GM12873 (cell line): ENCODE data around the gene MRPL9.

Experiments
- TF ChIP-seq, protein P1 (sequence below): IDR thresholded peaks from 2 replicates; pipeline ENCODE4 v1.5.1; 2012; ENCODE audit warnings: low read depth, mild to moderate bottlenecking, moderate library complexity, low read length, control low read depth; ENCODE audit not compliant: insufficient read depth; ENCODE audit errors: missing control alignments

MRPL9 gene

DNA sequence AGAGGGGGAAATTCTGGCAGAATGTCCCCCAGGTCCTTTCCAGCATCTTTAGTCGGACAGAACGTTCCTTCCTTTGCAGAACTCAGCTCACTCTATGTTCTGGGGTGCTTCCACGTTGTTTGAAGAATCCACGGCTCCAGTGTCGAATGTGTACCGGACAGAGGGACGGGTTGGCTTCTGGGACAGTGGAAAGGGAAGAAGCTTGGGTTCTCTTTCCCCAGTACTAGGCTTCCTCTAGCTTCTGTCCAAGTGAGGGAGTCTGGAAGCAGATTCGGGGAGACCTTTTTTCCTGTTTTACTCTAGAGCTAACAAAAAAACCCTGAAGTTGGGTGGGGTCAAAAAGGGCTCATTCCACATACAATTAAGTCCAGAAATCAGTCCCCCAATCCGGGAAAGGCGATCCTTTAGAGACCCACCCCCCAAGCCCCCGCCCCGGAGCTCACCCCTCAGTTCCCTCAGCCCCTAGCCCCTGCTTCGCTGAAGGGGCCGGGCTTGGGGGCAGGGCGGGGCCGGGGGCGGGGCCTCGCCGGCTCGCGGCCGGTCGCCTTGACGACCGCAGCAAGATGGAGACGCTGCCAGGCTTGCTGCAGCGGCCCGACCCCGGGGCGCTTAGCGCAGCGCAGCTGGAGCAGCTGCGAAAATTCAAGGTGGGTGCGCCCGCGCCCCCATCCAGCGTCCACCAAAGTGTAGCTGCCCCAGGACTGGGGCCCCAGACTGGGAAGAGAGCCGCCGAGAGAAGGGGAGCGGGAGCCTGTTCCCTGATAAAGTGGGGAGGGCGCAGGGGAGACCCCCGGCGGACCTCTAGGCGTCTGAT is 42.1 kb downstream of the MRPL9 start, which contains the start of gene RIIAD1:
RIIAD1 (plus strand) TSS at position 549 of the 814 bp plus-strand sequence; CDS start at position 564, 15 bp downstream.
- TF ChIP-seq, protein P1, sequence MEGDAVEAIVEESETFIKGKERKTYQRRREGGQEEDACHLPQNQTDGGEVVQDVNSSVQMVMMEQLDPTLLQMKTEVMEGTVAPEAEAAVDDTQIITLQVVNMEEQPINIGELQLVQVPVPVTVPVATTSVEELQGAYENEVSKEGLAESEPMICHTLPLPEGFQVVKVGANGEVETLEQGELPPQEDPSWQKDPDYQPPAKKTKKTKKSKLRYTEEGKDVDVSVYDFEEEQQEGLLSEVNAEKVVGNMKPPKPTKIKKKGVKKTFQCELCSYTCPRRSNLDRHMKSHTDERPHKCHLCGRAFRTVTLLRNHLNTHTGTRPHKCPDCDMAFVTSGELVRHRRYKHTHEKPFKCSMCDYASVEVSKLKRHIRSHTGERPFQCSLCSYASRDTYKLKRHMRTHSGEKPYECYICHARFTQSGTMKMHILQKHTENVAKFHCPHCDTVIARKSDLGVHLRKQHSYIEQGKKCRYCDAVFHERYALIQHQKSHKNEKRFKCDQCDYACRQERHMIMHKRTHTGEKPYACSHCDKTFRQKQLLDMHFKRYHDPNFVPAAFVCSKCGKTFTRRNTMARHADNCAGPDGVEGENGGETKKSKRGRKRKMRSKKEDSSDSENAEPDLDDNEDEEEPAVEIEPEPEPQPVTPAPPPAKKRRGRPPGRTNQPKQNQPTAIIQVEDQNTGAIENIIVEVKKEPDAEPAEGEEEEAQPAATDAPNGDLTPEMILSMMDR = no peak

DNA sequence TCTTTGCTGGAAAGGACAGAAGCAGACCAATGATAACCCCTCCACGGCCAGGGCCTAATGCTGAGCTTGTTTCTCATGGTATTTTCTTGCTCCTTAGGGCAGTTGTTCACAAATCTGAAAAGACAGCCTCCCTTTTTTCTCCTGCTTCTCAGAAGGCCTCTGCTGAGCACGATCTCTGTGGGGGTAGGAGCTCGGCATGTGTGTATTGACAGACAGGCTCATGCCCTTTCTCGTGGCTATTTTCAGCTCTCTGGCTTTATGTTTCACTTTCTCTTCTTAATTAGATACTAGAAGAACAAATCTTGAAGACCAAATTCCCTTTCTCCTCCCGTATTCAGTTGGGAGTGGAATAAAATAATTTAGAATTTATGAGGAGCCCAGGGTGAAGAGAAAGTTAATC is 42.7 kb downstream of the MRPL9 start:
- TF ChIP-seq, protein P1 = no peak

DNA sequence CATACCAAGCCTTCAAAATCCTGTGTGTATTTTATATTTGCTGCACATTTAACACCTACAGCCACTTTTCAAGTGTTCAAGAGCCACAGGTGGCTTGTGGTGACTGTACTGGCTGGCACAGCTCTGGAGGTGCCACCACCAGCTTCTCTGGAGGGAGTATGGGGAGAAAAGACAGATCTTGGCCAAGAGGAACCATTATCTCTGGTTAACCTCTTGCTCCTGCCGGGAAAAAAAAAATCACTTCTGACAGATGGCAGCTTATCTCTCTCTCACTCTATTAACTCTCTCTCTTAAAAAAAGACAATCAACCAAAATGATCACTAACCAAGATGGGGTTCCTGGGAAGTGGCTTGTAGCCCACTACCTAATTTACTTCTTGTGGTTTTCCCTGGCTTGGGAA is 43.2 kb downstream of the MRPL9 start:
- TF ChIP-seq, protein P1 = no peak

DNA sequence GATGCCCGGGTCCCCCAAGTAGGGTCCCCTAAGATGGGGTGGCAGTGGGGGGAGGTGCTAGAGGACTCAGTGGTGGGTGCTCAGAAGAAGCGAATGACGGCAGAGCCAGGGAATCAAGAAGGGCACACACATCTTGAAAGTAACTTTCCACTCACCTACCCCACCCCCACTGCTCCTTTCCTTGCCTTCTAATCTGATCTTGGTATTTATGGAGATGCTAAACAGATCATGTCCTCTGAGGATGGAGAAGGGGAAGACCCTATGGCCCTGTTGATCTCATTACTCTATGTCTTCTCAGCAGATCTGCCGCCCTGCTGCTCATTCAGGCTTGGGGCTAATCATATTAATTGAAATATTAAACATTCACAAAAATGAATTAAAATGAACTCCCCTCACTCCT is 44.6 kb downstream of the MRPL9 start:
- TF ChIP-seq, protein P1 = no peak

DNA sequence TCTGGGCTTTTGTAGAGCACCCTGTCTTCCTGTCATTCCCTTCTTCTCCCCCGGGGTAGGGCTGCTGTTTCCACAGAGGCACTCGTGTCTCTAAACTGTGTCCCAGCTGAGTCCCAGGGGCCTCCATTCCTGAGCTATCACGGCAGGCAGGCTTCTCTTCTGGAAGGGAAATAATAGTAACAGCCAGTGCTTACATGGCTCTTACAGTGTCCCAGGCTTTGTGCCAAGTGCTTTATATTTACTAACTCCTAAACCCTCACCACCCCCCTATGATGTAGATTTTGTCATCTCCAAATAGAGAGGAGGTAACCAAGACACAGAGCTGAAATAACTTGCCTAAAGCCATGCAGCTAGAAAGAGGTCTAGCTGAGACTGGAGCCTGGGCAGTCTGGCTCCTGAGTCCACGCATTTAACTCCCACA is 45.3 kb downstream of the MRPL9 start:
- TF ChIP-seq, protein P1 = no peak

DNA sequence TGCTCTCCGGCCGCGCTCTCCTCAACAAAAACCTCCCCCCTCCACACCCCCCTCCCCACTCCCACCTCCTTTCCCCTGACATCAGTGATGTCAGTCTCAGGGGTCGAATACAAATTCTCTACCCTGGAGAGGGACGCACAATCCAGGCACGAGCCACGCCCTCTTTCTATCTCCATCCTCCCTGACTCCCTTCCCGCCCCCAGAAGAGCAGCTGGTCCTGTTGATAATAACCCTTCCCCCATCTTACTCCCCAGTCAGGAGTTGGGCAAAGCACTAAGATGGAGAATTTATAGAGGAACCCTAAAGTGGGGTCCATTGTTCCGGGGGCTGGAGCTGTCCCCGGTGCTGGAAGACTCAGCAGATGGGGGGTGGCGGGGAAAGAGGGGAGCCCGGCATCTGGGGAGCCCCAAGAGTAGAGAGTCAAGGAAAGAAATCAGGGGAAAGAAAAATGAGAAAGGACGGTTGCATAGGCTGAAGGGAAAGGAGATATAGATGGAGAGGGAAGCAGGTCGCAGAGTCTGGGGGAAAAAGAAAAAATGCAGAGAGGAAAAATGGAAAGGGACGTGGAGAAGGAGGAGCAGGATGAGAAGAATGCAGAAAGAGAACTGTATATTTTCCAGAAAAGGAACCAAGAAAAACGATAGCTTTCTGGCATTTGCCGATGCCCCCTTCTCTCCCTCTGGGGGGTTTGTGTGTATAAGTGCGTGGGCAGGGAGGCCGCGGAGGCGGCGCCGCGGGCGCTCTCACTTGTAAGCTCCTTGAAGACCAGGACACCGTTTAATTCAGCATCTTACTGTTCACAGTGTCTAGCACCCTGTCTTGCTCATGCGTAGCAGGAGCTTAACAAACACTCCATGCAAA is 46.3 kb downstream of the MRPL9 start, which contains the start of gene CELF3:
CELF3 (minus strand) TSS at position 33 of the 861 bp plus-strand sequence. CDS start 783 bp downstream, outside the sequence.
- TF ChIP-seq, protein P1 = no peak

DNA sequence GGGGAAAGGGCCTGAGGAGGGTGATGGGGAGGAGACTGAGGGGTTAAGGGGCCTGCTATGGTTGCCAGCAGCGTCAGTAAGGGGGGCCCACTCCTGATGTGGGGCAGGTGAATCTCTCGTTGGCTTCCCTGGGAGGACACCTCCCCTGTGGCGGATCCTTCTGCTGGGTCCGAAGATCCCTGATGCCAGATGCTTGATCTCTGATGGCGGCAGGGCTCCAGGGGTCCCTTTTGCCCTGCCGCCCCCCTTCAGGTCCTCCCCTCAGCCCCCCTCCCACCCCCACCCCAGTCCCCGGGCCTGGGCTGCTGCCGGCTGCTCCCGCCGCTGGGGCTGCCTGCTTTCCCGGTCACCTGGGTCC is 46.9 kb downstream of the MRPL9 start:
- TF ChIP-seq, protein P1 = no peak
